Spleen (tissue), 11 donors: ENCODE data around the gene PCCA. TPM values are rescaled to one million over a fixed set of nuclear protein-coding genes. Genes with fewer than 3 reads are reported as not detected.
"Not testable (repeated sequence)": the region's sequence is repeated elsewhere in the genome, so short reads cannot be mapped to it uniquely, and the experiment has no call there.

Experiments used
- DNase-seq: peaks from one replicate; pipeline ENCODE4 v3.0.0-alpha.2; 2020
- H3K27ac ChIP-seq, 8 donors: fragments of 200-600 bp; sonication (generic) in 7 of 8; 1 replicate in 4 of 8; 2 replicates in 4 of 8; pipeline versions ENCODE4 v1.5.0 to v1.8.0; 2016 to 2021; ENCODE audit warnings: inconsistent platforms in 4 of 8, mild to moderate bottlenecking in 4 of 8, moderate library complexity in 1 of 8
- H3K27me3 ChIP-seq, 7 donors: fragments of 200-600 bp; sonication (generic) in 6 of 7; replicated peaks in 1 of 7; 1 replicate in 4 of 7; 2 replicates in 3 of 7; pipeline versions ENCODE4 v1.5.0 to v1.8.0; 2016 to 2021; ENCODE audit warnings: inconsistent platforms in 3 of 7, mild to moderate bottlenecking in 1 of 7
- H3K36me3 ChIP-seq, 6 donors: fragments of 200-600 bp; sonication (generic) in 5 of 6; 1 replicate in 4 of 6; 2 replicates in 2 of 6; pipeline versions ENCODE4 v1.5.0 to v1.8.0; 2016 to 2021; ENCODE audit warnings: inconsistent platforms in 2 of 6
- H3K4me1 ChIP-seq, 6 donors: fragments of 200-600 bp; sonication (generic) in 5 of 6; 1 replicate in 3 of 6; 2 replicates in 3 of 6; pipeline versions ENCODE4 v1.5.0 to v1.8.0; 2016 to 2021; ENCODE audit warnings: inconsistent platforms in 3 of 6
- H3K4me3 ChIP-seq, 8 donors: fragments of 200-600 bp; sonication (generic) in 7 of 8; 1 replicate in 4 of 8; 2 replicates in 4 of 8; pipeline versions ENCODE4 v1.5.0 to v1.8.0; 2016 to 2021; ENCODE audit warnings: inconsistent platforms in 4 of 8, mild to moderate bottlenecking in 4 of 8, moderate library complexity in 2 of 8
- H3K9me3 ChIP-seq, 8 donors: fragments of 200-600 bp; sonication (generic) in 7 of 8; 1 replicate in 4 of 8; 2 replicates in 4 of 8; pipeline versions ENCODE4 v1.5.0 to v1.8.0; 2016 to 2021; ENCODE audit warnings: inconsistent platforms in 4 of 8
- CTCF ChIP-seq, 11 experiments: fragments of 200-600 bp in 7 of 11; fragments of 450-650 bp in 4 of 11; sonication (generic) in 4 of 11; IDR thresholded peaks in 8 of 11; conservative IDR thresholded peaks in 3 of 11; 1 replicate in 7 of 11; 2 replicates in 4 of 11; pipeline versions ENCODE4 v1.4.0 to v1.8.0; 2016 to 2021; ENCODE audit warnings: antibody characterized with exemption in 11 of 11, inconsistent platforms in 4 of 11, mild to moderate bottlenecking in 1 of 11
- POLR2A ChIP-seq, 3 donors: fragments of 450-650 bp; IDR thresholded peaks; one replicate each; pipeline ENCODE4 v1.5.1; 2017; ENCODE audit warnings: antibody characterized with exemption in 3 of 3, mild to moderate bottlenecking in 1 of 3
- POLR2AphosphoS5 ChIP-seq, 3 donors: sonication (generic); formaldehyde crosslinking; IDR thresholded peaks; one replicate each; pipeline ENCODE4 v1.5.1; 2017; ENCODE audit warnings: antibody characterized with exemption in 3 of 3
- WGBS, 5 donors: extraction: QIAGEN DNeasy Blood & Tissue Kit in 3 of 5; methylation state at CpG; one replicate each; pipeline versions ENCODE4 v1.1.5 to v1.1.7; 2013 to 2018; 5-methylcytosine and 5-hydroxymethylcytosine counted together
- intact Hi-C: fragments of 100-400 bp; cut with DNase I; formaldehyde crosslinking; loops from one replicate; pipeline ENCODE4 v1.15.0; 2023; ENCODE audit warnings: low total_unique reads
- polyA plus RNA-seq, 3 donors: library from polyadenylated mRNA; stranded (reverse); fragments of 200-250 nt; gene quantifications; one replicate each; pipeline ENCODE4 v1.2.1, GENCODE V29; 2013
- total RNA-seq, 7 donors: library from RNA; depleted of rRNA in 3 of 7; stranded (reverse); fragments of >200 nt in 3 of 7; fragmentation: NEBNext Ultra II Directional in 4 of 7; extraction: Animal tissue kit (Norgen Biotek cat#: 25700) in 4 of 7; gene quantifications; one replicate each; pipeline versions ENCODE4 v1.1.0 to v1.2.1, GENCODE V29; 2016 to 2021
- donor health status: healthy with polysubstance abuse.
- donor health status: DM: no; HTN: no; CAD: no; lungs with moderate emphysema.
- donor health status: DM: no; HTN: no; CAD: no.
- donor health status: Bipolar disorder and iron deficiency.
- donor health status: healthy.
- donor health status: DM: no; HTN: no; CAD: no.
- donor health status: DM: yes; HTN: yes; CAD: no.

The PCCA gene
- total and polyA plus RNA-seq, 10 donors, result 9.3 to 54.9 (median 43.9) TPM

DNA sequence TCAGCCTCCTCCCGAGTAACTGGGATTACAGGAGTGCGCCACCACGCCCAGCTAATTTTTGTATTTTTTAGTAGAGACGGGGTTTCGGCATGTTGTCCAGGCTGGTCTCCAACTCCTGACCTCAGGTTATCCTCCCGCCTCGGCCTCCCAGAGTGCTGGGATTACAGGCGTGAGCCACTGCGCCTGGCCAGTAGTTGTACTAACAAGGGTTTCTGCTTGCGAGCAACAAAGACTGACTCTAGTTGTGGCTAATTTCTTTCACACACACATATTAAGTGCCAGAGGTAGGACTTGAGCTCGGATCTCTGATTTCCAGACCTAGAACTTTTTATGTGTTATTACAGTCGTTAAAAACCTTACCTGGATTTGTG is 635 bp upstream of the PCCA start:
- Histone ChIP-seq H3K27me3 (no peaks in the 10 kb centered on the region), H3K4me3 (peak overlapping the region; percentile 77 to 99 (median 91)), H3K27ac (peak overlapping the region in 6 of 8 donors; percentile 72 to 84 (median 79)), H3K4me1 (peaks cover 0 to 41% (median 30%) of the 10 kb centered on the region in 6 donors), H3K36me3 (no peaks in the 10 kb centered on the region), H3K9me3 (no peaks in the 10 kb centered on the region)
- TF ChIP-seq POLR2A (IDR thresholded peaks at IDR 0.05) (no peak), CTCF (IDR thresholded peaks at IDR 0.05 in 8 of 11, conservative IDR thresholded peaks at IDR 0.05 in 3 of 11) (no peak), POLR2AphosphoS5 (IDR thresholded peaks at IDR 0.05) (no peak)
- no peak for DNase-seq
- intact Hi-C loops, result no loop called here
- WGBS, 5 donors, result 59 to 74% (median 64%) methylated on average over 12 of the region's 12 CpGs

- Histone ChIP-seq H3K4me1 (peaks cover 0 to 41% (median 30%) of the 10 kb centered on the region in 6 donors), H3K27me3 (no peaks in the 10 kb centered on the region), H3K27ac (peak overlapping the region; percentile 53 to 84 (median 76)), H3K9me3 (no peaks in the 10 kb centered on the region), H3K36me3 (no peaks in the 10 kb centered on the region), H3K4me3 (peak overlapping the region; percentile 77 to 99 (median 91))
- intact Hi-C loops, result no loop called here
- 1 to 2% (median 1%) methylated on average over 13 of the region's 13 CpGs for WGBS, 5 donors
- TF ChIP-seq POLR2A (IDR thresholded peaks at IDR 0.05) (no peak), CTCF (IDR thresholded peaks at IDR 0.05 in 8 of 11, conservative IDR thresholded peaks at IDR 0.05 in 3 of 11) (no peak), POLR2AphosphoS5 (IDR thresholded peaks at IDR 0.05) (no peak)
- no peak for DNase-seq
Observed at GRCh38 chr13:100089465-100090032, 656 bp downstream of the PCCA start.

DNA sequence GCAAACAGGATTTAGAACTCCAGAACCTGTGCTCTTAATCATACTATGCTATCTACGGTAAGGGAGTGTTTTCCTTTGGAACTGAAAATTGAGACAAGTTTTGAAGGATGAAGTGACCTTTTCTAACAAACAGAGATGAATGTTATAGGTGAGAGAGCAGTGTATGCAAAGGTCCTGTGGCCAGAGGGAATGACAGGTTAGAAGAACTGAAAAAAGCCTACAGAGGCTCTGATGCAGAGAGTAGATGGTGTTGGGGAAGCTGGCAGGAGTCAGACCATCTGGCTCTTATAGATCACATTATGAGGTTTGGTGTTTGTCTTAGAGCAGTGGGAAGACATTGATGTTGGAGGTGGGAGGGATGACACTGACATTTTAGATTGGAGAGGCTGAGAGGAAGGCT is 2.0 kb downstream of the PCCA start:
- no peak for DNase-seq
- TF ChIP-seq CTCF (IDR thresholded peaks at IDR 0.05 in 8 of 11, conservative IDR thresholded peaks at IDR 0.05 in 3 of 11), result no peak
- no peak for TF ChIP-seq POLR2A (IDR thresholded peaks at IDR 0.05)
- TF ChIP-seq POLR2AphosphoS5 (IDR thresholded peaks at IDR 0.05), result no peak
- intact Hi-C loops, result no loop called here
- Histone ChIP-seq H3K4me3 (no peak overlapping the region), H3K27ac (no peak overlapping the region), H3K4me1 (peaks cover 0 to 41% (median 30%) of the 10 kb centered on the region in 6 donors), H3K36me3 (no peaks in the 10 kb centered on the region), H3K9me3 (no peaks in the 10 kb centered on the region), H3K27me3 (no peaks in the 10 kb centered on the region)
- WGBS, 5 donors, result 88 to 97% (median 95%) methylated on average over 1 of the region's 1 CpG

- WGBS, 5 donors, result 68 to 94% (median 87%) methylated on average over 2 of the region's 2 CpGs
- no peak for DNase-seq
- no peaks in the 10 kb centered on the region for H3K9me3 ChIP-seq
- no peak overlapping the region for H3K27ac ChIP-seq
- intact Hi-C loops, result no loop called here
- H3K27me3 ChIP-seq, result no peaks in the 10 kb centered on the region
- H3K4me3 ChIP-seq, result no peak overlapping the region
- peaks cover 0 to 41% (median 30%) of the 10 kb centered on the region in 6 donors for H3K4me1 ChIP-seq
- H3K36me3 ChIP-seq, result no peaks in the 10 kb centered on the region
- TF ChIP-seq CTCF (IDR thresholded peaks at IDR 0.05 in 8 of 11, conservative IDR thresholded peaks at IDR 0.05 in 3 of 11) (no peak), POLR2A (IDR thresholded peaks at IDR 0.05) (no peak), POLR2AphosphoS5 (IDR thresholded peaks at IDR 0.05) (no peak)
Observed at GRCh38 chr13:100091391-100091790, 2.5 kb downstream of the PCCA start.

- H3K27me3 ChIP-seq, DNase-seq, H3K36me3 ChIP-seq, intact Hi-C loops, H3K9me3 ChIP-seq, H3K27ac ChIP-seq, H3K4me3 ChIP-seq: not testable (repeated sequence)
- peaks cover 0 to 41% (median 30%) of the 10 kb centered on the region in 6 donors for H3K4me1 ChIP-seq
- WGBS, 5 donors, result 88 to 100% (median 96%) methylated on average over 2 of the region's 2 CpGs
Observed at GRCh38 chr13:100092273-100092672, 3.4 kb downstream of the PCCA start.
